HCT116 (cell line): Measurements from ENCODE around the gene SETDB1. TPM values are rescaled to one million over a fixed set of nuclear protein-coding genes. Genes with fewer than 3 reads are reported as not detected.
"Not testable (repeated sequence)": the region's sequence is repeated elsewhere in the genome, so short reads cannot be mapped to it uniquely, and the experiment has no call there.

Experiments
- ATAC-seq: fragments of 200-7000 bp; cut with Tn5 transposase; 2 replicates; pipeline ENCODE4 v1.9.1; 2020; ENCODE audit warnings: mild to moderate bottlenecking, moderate library complexity
- BruUV-seq: library from RNA; stranded (reverse); fragments of 400-500 nt; replicated peaks from 2 replicates; lab custom pipeline; 2021; lab: Mats Ljungman, UMichigan
- CTCF ChIA-PET: fragments of 300-600 bp; sonication (Branson Sonifier 250); formaldehyde crosslinking; loops from one replicate; lab custom pipeline; 2021; ENCODE audit warnings: antibody characterized with exemption; lab: Charles Lee
- POLR2A ChIA-PET: fragments of 300-600, 350-600 bp; sonication (Branson Sonifier 250); formaldehyde crosslinking; loops from one replicate; lab custom pipeline; 2021; ENCODE audit warnings: antibody characterized with exemption; lab: Charles Lee
- RAD21 ChIA-PET, 2 experiments: fragments of 300-600 bp; sonication (Branson Sonifier 250); formaldehyde crosslinking; loops; one replicate each; lab custom pipeline; 2023; ENCODE audit warnings: low total read pairs in 2 of 2; ENCODE audit not compliant: uncharacterized antibody in 2 of 2, unreplicated experiment in 2 of 2, low non-redundant PET in 1 of 2; lab: Charles Lee
- DNase-seq: peaks from one replicate; pipeline ENCODE4 v3.0.0-alpha.2; 2010; ENCODE audit warnings: low read depth, low spot score
- H2AFZ ChIP-seq: fragments of 200-600 bp; shearing (Covaris generic), sonication (generic); 2 replicates; pipeline ENCODE4 v1.6.1; 2017; ENCODE audit warnings: low read depth, mixed run types, mixed read lengths, antibody characterized with exemption, low read length; ENCODE audit not compliant: poor library complexity, severe bottlenecking
- H3K27ac ChIP-seq: 2 replicates; pipeline ENCODE4 v1.5.1; 2012; ENCODE audit warnings: low read depth, low read length
- H3K27me3 ChIP-seq: fragments of 200-600 bp; sonication (generic); 2 replicates; pipeline ENCODE4 v1.6.1; 2016; ENCODE audit warnings: mixed run types, low read length, mixed read lengths; ENCODE audit not compliant: insufficient read depth
- H3K36me3 ChIP-seq, 2 experiments: fragments of 200-500 bp in 1 of 2; fragments of 200-600 bp in 1 of 2; sonication (Bioruptor generic) in 1 of 2; sonication (generic) in 1 of 2; 2 replicates each; pipeline versions ENCODE4 v1.5.1 to v1.6.1; 2014 to 2016; ENCODE audit warnings: low read length in 2 of 2, inconsistent platforms in 1 of 2, mixed read lengths in 1 of 2, mixed run types in 1 of 2; ENCODE audit not compliant: insufficient read depth in 2 of 2, control insufficient read depth in 1 of 2
- H3K4me1 ChIP-seq, 2 experiments: fragments of 200-600 bp in 1 of 2; sonication (generic) in 1 of 2; 2 replicates each; pipeline versions ENCODE4 v1.5.1 to v1.6.1; 2012 to 2017; ENCODE audit warnings: low read length in 2 of 2, inconsistent platforms in 1 of 2, mild to moderate bottlenecking in 1 of 2, mixed read lengths in 1 of 2, mixed run types in 1 of 2, moderate library complexity in 1 of 2; ENCODE audit not compliant: insufficient read depth in 2 of 2, control insufficient read depth in 1 of 2
- H3K4me2 ChIP-seq: fragments of 200-600 bp; sonication (generic); 2 replicates; pipeline ENCODE4 v1.6.1; 2017; ENCODE audit warnings: mixed run types, low read length, mixed read lengths
- H3K4me3 ChIP-seq, 2 experiments: fragments of 200-600 bp in 1 of 2; sonication (generic) in 1 of 2; replicated peaks in 1 of 2; 2 replicates each; pipeline ENCODE4 v1.5.1; 2011 to 2016; ENCODE audit warnings: low read length in 2 of 2, control low read depth in 1 of 2, low read depth in 1 of 2, mild to moderate bottlenecking in 1 of 2, mixed read lengths in 1 of 2, mixed run types in 1 of 2
- H3K79me2 ChIP-seq: fragments of 200-600 bp; sonication (generic); 2 replicates; pipeline ENCODE4 v1.6.1; 2017; ENCODE audit warnings: mild to moderate bottlenecking, mixed run types, low read length, moderate library complexity, mixed read lengths; ENCODE audit not compliant: insufficient read depth
- H3K9ac ChIP-seq: fragments of 200-600 bp; sonication (generic); 2 replicates; pipeline ENCODE4 v1.6.1; 2016; ENCODE audit warnings: low read length, mixed read lengths
- H3K9me2 ChIP-seq: fragments of 200-600 bp; sonication (generic), shearing (Covaris generic); 2 replicates; pipeline ENCODE4 v1.6.1; 2017; ENCODE audit warnings: mixed run types, mild to moderate bottlenecking, moderate library complexity; ENCODE audit not compliant: insufficient read depth
- H3K9me3 ChIP-seq, 2 experiments: fragments of 200-500 bp in 1 of 2; fragments of 200-600 bp in 1 of 2; sonication (Bioruptor generic) in 1 of 2; sonication (generic) in 1 of 2; 2 replicates each; pipeline ENCODE4 v1.6.1; 2014 to 2017; ENCODE audit warnings: low read length in 2 of 2, mixed read lengths in 2 of 2, inconsistent platforms in 1 of 2, low read depth in 1 of 2, mild to moderate bottlenecking in 1 of 2, mixed run types in 1 of 2, moderate library complexity in 1 of 2; ENCODE audit not compliant: control insufficient read depth in 1 of 2, insufficient read depth in 1 of 2
- H4K20me1 ChIP-seq: fragments of 200-600 bp; sonication (generic), shearing (Covaris generic); 2 replicates; pipeline ENCODE4 v1.6.1; 2017; ENCODE audit warnings: mixed run types, mild to moderate bottlenecking, moderate library complexity; ENCODE audit not compliant: insufficient read depth
- CBX3 ChIP-seq: IDR thresholded peaks from 2 replicates; pipeline ENCODE4 v1.6.1; 2012; ENCODE audit warnings: low read depth
- CEBPB ChIP-seq: IDR thresholded peaks from 2 replicates; pipeline ENCODE4 v1.6.1; 2012; ENCODE audit warnings: low read depth
- EGR1 ChIP-seq: IDR thresholded peaks from 2 replicates; pipeline ENCODE4 v1.6.1; 2012; ENCODE audit warnings: low read depth
- ELF1 ChIP-seq: IDR thresholded peaks from 2 replicates; pipeline ENCODE4 v1.6.1; 2012; ENCODE audit warnings: low read depth, borderline replicate concordance
- EZH2phosphoT487 ChIP-seq: fragments of 200-600 bp; IDR thresholded peaks from 2 replicates; pipeline ENCODE4 v1.6.1; 2018; ENCODE audit warnings: antibody characterized with exemption, borderline replicate concordance
- FOSL1 ChIP-seq: IDR thresholded peaks from 2 replicates; pipeline ENCODE4 v1.6.1; 2012; ENCODE audit warnings: low read depth
- JUND ChIP-seq: IDR thresholded peaks from 2 replicates; pipeline ENCODE4 v1.6.1; 2012
- POLR2A ChIP-seq: IDR thresholded peaks from 2 replicates; pipeline ENCODE4 v1.7.0; 2011; ENCODE audit warnings: borderline replicate concordance; ENCODE audit not compliant: insufficient read depth, insufficient read length; ENCODE audit errors: extremely low read depth
- POLR2AphosphoS5 ChIP-seq: IDR thresholded peaks from 2 replicates; pipeline ENCODE4 v1.6.1; 2011; ENCODE audit warnings: mild to moderate bottlenecking, low read depth, low read length, moderate library complexity
- RAD21 ChIP-seq: IDR thresholded peaks from 2 replicates; pipeline ENCODE4 v1.6.1; 2012; ENCODE audit warnings: low read depth, mild to moderate bottlenecking
- SP1 ChIP-seq: IDR thresholded peaks from 2 replicates; pipeline ENCODE4 v1.6.1; 2012; ENCODE audit warnings: low read depth
- SRF ChIP-seq: IDR thresholded peaks from 2 replicates; pipeline ENCODE4 v1.6.1; 2012; ENCODE audit warnings: low read depth
- TCF7L2 ChIP-seq: IDR thresholded peaks from 2 replicates; pipeline ENCODE4 v1.7.0; 2011; ENCODE audit warnings: borderline replicate concordance, inconsistent platforms; ENCODE audit not compliant: insufficient read depth, insufficient read length; ENCODE audit errors: extremely low read depth
- ZFX ChIP-seq: fragments of 450-650 bp; IDR thresholded peaks from 2 replicates; pipeline ENCODE4 v1.6.1; 2017
- intact Hi-C: fragments of 100-400 bp; cut with micrococcal nuclease; formaldehyde crosslinking; loops from 2 replicates; pipeline ENCODE4 v1.10.0; 2022
- total RNA-seq: library from RNA; stranded (reverse); gene quantifications from one replicate; pipeline ENCODE4 v1.2.1, GENCODE V29; 2021; ENCODE audit not compliant: unreplicated experiment
- TF ChIP-seq, protein P1 (sequence below), 3 experiments: fragments of 200-600 bp in 1 of 3; sonication (generic) in 1 of 3; IDR thresholded peaks in 2 of 3; conservative IDR thresholded peaks in 1 of 3; 2 replicates each; pipeline ENCODE4 v1.5.1; 2012 to 2017; ENCODE audit warnings: low read depth in 2 of 3, low read length in 2 of 3, antibody characterized with exemption in 1 of 3, borderline replicate concordance in 1 of 3, control low read depth in 1 of 3, mild to moderate bottlenecking in 1 of 3, mixed read lengths in 1 of 3, mixed run types in 1 of 3, moderate library complexity in 1 of 3; ENCODE audit not compliant: insufficient read depth in 1 of 3
- TF ChIP-seq, protein P2 (sequence below): IDR thresholded peaks from 2 replicates; pipeline ENCODE4 v1.6.1; 2011; ENCODE audit warnings: mild to moderate bottlenecking, low read length, moderate library complexity; ENCODE audit not compliant: insufficient replicate concordance; ENCODE audit errors: extremely low read depth
- TF ChIP-seq, protein P3 (sequence below): IDR thresholded peaks from 2 replicates; pipeline ENCODE4 v1.6.1; 2012

SETDB1 gene
- total RNA-seq, 1 experiment from 2014 or later = 54.3 TPM

DNA sequence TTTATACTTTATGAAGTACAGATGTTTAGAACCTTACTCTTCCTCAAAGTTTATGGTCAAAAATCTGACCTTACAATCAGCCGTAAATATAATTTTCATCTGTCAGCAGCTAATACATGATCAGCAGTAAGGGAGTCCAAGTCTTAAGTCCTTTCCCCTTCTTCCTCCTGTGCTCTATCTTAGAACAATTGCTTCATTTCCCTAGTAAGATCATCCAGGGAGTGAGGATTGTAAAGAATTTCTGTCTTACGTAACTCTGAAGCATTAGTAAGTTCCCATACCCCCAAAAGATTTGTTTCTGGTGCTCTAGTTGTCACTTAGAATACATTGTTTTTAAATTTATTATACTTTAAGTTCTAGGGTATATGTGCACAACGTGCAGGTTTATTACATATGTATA is 2.1 kb downstream of the SETDB1 start:
- no TSS peak for BruUV-seq
- no peak overlapping the region for H3K27ac ChIP-seq
- peaks cover 43% of the 10 kb centered on the region for H3K79me2 ChIP-seq
- H3K4me1 ChIP-seq = peaks cover 6 to 16% of the 10 kb centered on the region in 2 experiments
- H3K9me3 ChIP-seq = peaks cover 0 to 5% of the 10 kb centered on the region in 2 experiments; a peak in 2 of 4 replicates
- ATAC-seq = no peak
- DNase-seq = no peak
- ChIA-PET RAD21 (no interaction called here), POLR2A (no interaction called here), CTCF (no interaction called here)
- H3K9me2 ChIP-seq = no peaks in the 10 kb centered on the region
- H4K20me1 ChIP-seq = no peaks in the 10 kb centered on the region
- H2AFZ ChIP-seq = no peak overlapping the region
- no peaks in the 10 kb centered on the region for H3K27me3 ChIP-seq
- H3K4me2 ChIP-seq = no peak overlapping the region
- TF ChIP-seq SP1 = no peak
- no peak for TF ChIP-seq ZFX
- no peak for TF ChIP-seq TCF7L2
- no peak for TF ChIP-seq RAD21
- TF ChIP-seq JUND = no peak
- TF ChIP-seq ELF1 = no peak
- no peak for TF ChIP-seq EGR1
- TF ChIP-seq, protein P1, sequence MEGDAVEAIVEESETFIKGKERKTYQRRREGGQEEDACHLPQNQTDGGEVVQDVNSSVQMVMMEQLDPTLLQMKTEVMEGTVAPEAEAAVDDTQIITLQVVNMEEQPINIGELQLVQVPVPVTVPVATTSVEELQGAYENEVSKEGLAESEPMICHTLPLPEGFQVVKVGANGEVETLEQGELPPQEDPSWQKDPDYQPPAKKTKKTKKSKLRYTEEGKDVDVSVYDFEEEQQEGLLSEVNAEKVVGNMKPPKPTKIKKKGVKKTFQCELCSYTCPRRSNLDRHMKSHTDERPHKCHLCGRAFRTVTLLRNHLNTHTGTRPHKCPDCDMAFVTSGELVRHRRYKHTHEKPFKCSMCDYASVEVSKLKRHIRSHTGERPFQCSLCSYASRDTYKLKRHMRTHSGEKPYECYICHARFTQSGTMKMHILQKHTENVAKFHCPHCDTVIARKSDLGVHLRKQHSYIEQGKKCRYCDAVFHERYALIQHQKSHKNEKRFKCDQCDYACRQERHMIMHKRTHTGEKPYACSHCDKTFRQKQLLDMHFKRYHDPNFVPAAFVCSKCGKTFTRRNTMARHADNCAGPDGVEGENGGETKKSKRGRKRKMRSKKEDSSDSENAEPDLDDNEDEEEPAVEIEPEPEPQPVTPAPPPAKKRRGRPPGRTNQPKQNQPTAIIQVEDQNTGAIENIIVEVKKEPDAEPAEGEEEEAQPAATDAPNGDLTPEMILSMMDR (IDR thresholded peaks at IDR 0.05 in 2 of 3, conservative IDR thresholded peaks at IDR 0.05 in 1 of 3; ENCODE audit: borderline replicate concordance in 1 of 3, insufficient read depth in 1 of 3, low read depth in 2 of 3, low read length in 2 of 3) = no peak
- no peak for TF ChIP-seq CBX3
- TF ChIP-seq FOSL1 = no peak
- TF ChIP-seq, protein P2, sequence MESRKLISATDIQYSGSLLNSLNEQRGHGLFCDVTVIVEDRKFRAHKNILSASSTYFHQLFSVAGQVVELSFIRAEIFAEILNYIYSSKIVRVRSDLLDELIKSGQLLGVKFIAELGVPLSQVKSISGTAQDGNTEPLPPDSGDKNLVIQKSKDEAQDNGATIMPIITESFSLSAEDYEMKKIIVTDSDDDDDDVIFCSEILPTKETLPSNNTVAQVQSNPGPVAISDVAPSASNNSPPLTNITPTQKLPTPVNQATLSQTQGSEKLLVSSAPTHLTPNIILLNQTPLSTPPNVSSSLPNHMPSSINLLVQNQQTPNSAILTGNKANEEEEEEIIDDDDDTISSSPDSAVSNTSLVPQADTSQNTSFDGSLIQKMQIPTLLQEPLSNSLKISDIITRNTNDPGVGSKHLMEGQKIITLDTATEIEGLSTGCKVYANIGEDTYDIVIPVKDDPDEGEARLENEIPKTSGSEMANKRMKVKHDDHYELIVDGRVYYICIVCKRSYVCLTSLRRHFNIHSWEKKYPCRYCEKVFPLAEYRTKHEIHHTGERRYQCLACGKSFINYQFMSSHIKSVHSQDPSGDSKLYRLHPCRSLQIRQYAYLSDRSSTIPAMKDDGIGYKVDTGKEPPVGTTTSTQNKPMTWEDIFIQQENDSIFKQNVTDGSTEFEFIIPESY = no peak
- TF ChIP-seq POLR2AphosphoS5 = no peak
- TF ChIP-seq POLR2A = no peak
- no peak for TF ChIP-seq SRF
- TF ChIP-seq CEBPB = no peak
- TF ChIP-seq, protein P3, sequence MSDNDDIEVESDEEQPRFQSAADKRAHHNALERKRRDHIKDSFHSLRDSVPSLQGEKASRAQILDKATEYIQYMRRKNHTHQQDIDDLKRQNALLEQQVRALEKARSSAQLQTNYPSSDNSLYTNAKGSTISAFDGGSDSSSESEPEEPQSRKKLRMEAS = no peak
- TF ChIP-seq EZH2phosphoT487 = no peak
- no peak overlapping the region for H3K9ac ChIP-seq
- no peak overlapping the region for H3K4me3 ChIP-seq
- peaks cover 21 to 39% of the 10 kb centered on the region in 2 experiments for H3K36me3 ChIP-seq
- intact Hi-C loops = loop anchor here (5.0 to 10.0 kb wide), 2 partner anchors 49 to 303 kb away; partner anchors contain the start of gene ENSA

GRCh38 chr1:150928775-150929174 is 2.6 kb downstream of the SETDB1 start:
- H3K4me2 ChIP-seq, H3K9ac ChIP-seq, ATAC-seq, H3K27me3 ChIP-seq, DNase-seq, RAD21 ChIA-PET, H3K27ac ChIP-seq, H3K9me2 ChIP-seq, CTCF ChIA-PET, POLR2A ChIA-PET, H2AFZ ChIP-seq, BruUV-seq, H3K9me3 ChIP-seq, H3K4me3 ChIP-seq, H4K20me1 ChIP-seq: not testable (repeated sequence)
- Histone ChIP-seq H3K79me2 (peaks cover 46% of the 10 kb centered on the region), H3K36me3 (peaks cover 21 to 39% of the 10 kb centered on the region in 2 experiments), H3K4me1 (peaks cover 6 to 16% of the 10 kb centered on the region in 2 experiments)
- intact Hi-C loops = loop anchor here (5.0 to 10.0 kb wide), 2 partner anchors 49 to 304 kb away; partner anchors contain the start of gene ENSA
